Measurements from ENCODE around the gene USP5.
A peak's percentile ranks its signal among the peaks of the same experiment; 100 is the strongest.
"Not testable (repeated sequence)": the region's sequence is repeated elsewhere in the genome, so short reads cannot be mapped to it uniquely, and the experiment has no call there.

Gene USP5

DNA sequence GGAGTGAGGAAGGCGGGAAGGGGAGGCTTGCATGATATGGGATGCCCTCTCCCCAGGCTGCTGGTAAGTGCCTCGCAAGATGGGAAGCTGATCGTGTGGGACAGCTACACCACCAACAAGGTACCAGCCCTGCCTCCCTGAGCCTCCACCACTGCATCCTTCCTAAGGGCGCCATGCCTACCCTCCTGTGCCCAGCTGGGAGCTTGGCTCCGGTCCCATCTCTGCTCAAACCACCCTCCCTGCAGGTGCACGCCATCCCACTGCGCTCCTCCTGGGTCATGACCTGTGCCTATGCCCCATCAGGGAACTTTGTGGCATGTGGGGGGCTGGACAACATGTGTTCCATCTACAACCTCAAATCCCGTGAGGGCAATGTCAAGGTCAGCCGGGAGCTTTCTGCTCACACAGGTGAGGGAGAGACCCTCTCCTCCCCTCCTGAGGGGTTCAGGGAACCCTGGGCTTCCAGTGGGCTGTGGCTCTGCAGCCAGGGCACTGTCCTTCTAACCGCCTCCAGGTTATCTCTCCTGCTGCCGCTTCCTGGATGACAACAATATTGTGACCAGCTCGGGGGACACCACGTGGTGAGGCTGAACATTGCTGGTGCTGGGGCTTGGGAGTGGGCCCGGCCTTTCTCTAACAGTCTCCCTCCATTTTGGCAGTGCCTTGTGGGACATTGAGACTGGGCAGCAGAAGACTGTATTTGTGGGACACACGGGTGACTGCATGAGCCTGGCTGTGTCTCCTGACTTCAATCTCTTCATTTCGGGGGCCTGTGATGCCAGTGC, 8.6 kb upstream of the USP5 start:
- peak in 1 of 2 experiments; percentile 22 for DNase-seq

DNA sequence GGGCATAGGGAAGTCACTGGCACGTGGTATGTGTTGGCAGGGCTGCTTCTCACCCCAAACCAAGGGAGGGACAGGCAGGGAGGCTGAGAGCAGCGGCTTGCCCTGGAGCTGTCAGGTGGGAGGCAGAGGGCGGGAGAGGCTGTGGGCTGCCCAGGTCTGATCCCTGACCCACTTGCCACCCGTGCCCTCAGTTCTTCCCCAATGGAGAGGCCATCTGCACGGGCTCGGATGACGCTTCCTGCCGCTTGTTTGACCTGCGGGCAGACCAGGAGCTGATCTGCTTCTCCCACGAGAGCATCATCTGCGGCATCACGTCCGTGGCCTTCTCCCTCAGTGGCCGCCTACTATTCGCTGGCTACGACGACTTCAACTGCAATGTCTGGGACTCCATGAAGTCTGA, 6.6 kb upstream of the USP5 start:
- DNase-seq = no peak

DNA sequence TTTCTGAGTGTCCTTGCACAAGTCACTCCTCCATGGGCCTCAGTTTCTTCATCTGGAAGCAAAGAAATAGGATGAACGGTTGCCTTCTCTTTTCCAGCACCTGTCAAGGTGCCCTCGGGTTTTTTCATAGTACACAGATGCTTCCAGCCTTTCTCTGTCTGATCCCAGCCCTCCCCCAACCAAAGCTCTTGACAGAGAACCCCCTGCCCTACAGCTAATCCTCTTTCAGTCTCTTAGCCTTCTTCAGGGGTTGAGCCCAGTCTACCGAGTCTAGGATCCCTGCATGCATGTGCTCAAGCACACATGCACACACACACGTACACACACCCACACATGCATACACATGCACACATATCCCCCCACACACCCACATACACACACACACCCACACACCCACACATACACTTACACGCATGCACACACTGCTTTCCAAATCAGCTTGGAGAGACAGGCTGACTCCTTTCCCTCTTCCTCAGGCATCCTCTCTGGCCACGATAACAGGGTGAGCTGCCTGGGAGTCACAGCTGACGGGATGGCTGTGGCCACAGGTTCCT, 5.6 kb upstream of the USP5 start:
- no peak for DNase-seq

DNA sequence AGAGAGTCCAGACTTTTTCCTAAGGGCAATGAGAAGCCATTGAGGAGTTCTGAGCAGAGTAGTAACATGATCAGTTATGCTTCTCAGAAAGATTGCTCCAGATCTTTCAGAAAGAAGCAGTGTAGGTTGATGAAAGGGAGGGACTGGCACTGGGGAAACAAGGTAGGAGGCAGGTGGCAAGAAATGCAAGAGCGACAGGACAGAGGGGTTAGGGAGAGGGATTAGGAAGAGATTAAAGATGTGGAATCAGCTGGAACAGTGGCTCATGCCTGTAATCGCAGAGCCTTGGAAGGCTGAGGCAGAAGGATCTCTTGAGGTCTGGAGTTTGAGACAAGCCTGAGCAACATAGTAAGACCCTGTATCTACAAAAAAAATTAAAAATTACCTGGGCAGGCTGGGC, 4.3 kb upstream of the USP5 start:
- DNase-seq = no peak

DNA sequence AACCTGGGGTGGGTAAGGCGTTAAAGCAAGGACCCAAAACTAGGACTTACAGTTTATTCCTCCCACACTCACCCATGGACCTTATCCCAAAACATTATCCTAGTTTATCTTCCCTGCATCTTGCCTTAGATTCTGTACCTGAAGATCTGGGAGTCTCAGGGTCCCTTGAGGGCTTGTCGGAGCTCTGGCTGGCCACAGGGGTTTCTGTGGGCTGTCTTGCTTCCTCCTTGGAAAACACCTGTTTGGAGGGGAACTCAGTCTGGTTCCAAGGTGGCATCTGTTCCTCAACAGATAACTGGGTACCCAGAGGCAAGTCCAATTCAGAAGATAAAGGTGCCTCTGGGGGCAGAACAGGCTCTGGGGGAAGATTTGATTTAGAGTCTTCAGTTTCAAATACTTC, 2.5 kb upstream of the USP5 start:
- no peak for DNase-seq

DNA sequence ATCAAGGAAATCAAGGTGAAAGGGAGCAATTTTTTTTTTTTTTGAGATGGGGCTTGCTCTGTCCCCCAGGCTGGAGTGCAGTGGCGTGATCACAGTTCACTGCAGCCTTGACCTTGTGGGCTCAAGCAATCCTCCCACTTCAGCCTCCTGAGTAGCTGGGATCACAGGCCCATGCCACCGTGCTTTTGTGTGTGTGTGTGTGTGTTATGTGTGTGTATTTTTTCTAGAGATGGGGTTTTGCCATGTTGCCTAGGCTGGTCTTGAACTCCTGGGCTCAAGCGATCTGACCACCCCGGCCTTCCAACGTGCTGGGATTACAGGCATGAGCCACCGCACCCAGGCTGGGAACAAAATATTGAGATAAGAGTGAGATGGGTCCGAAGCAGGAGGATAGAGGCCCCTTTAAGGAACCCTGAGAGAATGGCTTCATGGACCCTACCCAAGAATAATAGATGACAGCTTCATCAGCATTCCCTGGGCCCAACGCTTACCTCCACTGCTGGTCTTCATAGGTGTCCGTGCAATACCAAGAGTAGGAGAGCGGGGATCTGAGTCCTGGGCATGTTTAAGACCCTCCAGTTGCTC, 1.9 kb upstream of the USP5 start:
- DNase-seq = no peak

DNA sequence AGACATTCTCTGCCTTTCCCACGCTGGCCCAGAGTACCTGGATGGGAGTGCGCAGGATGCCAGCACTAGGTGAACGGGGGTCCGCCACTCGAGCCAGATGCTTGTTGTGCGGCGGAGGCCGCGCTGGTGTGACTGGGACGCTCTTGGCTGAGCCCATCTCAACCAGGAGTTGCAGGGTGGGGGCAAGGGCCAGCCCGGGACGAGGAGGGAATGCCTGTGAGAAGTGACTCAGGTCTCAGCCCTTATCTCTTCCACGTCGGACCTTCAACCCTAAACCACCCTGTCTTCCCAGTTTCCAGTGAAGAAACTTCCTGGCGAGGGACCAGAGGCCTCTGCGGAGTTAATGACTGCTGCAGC, 1.2 kb upstream of the USP5 start:
- no peak for DNase-seq

DNA sequence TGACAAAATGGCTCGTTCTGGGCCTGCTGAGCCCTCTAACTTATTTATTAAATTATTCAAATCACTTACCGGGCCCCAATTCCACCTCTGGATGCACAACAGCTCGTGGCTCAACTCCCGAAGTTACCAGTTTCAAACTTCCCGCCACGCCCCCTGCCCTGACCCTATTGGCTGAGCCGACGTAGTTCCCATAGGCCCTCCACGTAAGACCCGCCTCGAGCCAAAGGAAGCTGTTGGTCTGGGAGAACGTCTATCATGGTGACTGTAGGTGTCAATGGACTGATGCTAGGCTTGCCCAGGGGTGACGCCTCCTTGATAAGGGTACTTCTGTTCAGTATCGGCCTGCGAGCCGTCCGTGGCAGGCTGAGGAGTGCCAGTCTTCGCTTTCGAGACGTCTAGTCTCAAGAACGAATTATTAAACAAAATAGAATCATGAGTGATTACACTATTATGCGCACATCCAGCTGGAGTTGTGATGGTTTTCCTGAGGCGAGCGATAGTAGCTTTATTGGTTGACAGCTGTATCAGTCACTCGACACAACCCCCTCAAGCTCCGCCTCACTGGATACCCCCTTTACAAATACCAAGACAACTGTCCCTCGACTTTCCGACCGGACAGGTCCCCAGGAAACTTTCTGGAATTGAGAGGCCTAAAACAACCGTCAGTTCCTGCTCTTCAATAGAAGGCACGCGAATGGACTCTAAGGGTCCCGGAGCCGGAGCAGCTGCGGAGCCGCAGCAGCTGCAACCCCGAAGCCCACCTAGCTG, 613 bp upstream of the USP5 start, which contains the start of gene CDCA3:
Gene CDCA3, minus strand, starts transcription at position 134 of the 768 bp plus-strand sequence. CDS start 334 bp downstream, outside the sequence.
- peak; percentile 99 to 100 for DNase-seq

DNA sequence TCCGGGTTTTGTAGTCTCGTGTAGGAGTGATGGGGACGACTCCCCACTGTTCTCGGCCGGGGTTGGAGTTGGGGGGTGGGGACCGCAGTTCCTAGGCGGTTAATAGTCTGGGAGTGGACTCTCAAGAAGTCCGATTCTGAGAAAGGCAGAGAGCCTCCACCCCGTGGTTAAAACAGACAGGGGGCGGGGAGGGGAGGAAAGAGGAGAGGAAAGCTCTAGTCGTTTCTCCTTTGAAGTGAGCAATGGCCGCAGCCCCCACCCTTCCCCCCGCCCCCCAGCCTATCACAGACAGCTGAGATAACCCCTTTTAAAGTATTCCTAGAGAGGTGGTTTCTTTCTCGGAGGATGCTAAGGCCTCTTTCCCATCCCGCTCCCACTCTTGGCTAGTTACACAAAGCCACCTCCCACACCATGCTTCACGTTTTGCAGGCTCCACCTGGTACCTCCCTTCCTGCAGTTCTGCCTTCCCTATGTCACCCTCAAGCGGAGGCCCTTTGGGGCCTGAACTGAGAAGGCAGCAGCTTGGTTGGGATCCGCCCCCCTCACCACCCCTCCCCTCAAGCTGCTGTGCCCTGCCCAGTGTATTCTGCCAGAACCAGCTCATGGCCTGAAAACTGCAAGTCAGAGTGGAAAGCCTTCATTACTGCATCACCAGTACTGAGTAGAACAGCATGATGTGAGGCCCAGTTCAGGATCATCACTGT, 853 bp downstream of the USP5 start:
- peak in 1 of 2 experiments; percentile 47 for DNase-seq

DNA sequence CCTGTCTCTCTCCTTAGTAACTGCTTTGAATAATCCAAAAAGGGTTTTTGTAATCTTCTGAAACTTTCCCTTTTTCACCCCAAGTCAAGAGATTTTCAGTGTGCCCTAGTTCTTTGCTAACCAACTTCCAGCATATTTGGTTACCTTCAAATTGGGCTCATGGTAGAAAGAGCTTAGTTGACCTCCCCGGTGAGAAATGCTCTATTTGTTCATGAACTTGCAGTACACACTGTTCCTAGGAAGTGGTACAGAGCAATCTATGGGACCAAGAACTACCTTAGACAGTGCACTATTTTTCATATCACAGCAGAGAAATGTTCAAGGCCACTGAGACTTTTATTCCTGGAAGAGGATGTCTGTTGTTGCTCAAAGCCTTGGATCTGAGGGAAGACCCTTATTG, 1.7 kb downstream of the USP5 start:
- DNase-seq = no peak

DNA sequence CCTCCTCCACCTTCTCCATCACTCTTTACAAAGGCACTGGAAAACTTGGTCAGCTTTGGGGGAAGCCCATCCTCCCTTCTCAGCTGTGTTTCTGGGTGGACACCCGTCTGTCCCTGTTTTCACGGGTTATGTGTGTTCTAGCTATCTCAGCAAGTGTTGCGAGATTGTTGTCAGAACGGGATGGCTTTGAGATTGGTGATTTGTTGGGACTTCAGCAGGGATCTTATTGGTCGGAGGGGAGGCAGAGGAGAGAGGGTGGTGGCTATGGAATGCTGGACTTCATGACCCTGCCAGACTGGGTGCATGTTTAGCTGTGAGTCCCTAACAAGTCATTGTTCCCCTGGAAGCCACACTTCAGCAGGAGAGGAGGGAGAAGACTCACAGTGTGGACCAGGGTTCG, 2.1 kb downstream of the USP5 start:
- no peak for DNase-seq

DNA sequence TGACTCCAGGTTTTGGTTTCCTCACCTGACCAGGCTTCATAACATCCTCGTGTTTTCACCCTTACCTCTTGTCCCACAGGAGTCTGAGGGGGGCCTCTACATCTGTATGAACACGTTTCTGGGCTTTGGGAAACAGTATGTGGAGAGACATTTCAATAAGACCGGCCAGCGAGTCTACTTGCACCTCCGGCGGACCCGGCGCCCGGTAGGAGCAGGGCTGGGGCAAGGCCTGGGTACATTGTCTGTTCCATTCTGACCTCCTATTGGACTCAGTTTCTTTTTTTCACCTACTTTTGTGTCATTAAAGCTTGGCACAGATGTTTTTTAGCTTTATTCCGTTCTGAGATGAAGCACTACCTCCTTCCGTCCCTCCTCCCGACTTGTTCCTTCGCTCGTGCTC, 3.4 kb downstream of the USP5 start:
- no peak for DNase-seq

DNA sequence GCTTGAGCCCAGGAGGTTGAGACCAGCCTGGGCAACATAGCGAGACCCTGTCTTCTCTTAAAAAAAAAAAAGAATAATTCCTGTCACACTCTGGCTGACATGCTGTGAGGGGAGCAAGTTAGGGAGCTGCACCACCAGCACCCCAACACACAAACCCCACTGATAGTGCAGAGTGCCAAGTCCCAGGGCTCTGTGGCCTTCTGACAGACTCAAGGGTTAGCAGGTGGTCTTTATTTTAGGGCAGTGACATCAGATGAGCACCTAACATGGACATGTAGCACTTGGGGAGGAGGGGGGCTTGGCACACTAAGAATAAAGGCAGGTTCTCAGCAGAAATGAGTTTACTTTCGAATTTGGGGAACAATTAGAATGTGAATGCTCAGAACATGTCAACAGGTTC, 6.8 kb downstream of the USP5 start:
- DNase-seq = no peak

DNA sequence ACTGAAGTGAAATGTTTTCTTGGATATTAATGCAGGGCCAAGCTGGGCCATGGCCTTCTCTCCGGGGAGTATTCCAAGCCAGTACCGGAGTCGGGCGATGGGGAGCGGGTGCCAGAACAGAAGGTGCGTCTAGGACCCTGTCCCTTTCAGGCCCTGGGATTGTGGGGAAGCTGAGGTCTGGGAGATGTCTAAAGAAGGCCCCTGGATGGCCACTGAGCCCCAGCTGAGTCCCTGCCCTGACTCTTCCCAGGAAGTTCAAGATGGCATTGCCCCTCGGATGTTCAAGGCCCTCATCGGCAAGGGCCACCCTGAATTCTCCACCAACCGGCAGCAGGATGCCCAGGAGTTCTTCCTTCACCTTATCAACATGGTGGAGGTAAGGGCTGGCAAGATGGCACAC, 8.2 kb downstream of the USP5 start:
- no peak for DNase-seq

DNA sequence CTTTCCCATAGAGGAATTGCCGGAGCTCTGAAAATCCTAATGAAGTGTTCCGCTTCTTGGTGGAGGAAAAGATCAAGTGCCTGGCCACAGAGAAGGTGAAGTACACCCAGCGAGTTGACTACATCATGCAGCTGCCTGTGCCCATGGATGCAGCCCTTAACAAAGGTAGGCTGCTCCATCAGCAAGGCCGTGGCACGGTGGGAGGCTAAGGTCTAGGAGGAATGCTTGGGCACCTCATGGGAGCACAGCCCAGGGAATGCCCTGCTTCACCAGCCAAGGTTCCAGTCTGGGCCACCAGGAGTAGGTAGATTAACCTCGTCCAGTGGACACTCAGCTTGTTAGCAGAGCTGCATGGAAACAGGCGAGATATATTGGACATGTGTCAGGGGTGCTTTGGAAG, 9.0 kb downstream of the USP5 start:
- no peak for DNase-seq

DNA sequence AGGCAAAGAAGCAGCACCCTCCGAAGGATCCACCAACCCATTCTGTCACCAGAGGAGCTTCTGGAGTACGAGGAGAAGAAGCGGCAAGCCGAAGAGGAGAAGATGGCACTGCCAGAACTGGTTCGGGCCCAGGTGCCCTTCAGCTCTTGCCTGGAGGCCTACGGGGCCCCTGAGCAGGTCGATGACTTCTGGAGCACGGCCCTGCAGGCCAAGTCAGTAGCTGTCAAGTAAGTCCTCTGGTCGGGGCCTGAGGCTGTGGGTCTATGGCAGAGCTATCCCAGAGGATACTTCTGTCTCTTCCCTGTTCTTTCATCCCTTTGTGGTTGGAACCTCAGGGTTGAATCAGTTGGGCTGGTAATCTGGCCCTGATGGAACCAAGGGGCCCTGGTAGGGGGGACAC, 9.4 kb downstream of the USP5 start:
- no peak for DNase-seq

DNA sequence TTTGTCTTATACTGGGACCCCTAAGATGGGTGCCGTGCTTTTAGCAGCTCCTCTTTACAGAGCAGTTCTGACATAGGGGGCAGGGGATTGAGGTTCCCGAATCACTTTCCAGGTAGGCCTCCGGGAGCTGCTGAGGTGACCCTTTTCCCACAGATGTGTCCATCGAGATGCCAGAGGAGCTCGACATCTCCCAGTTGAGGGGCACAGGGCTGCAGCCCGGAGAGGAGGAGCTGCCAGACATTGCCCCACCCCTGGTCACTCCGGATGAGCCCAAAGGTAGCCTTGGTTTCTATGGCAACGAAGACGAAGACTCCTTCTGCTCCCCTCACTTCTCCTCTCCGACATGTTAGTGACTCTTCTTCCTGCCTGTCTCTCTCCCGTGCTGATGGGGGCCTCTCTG, 11.1 kb downstream of the USP5 start:
- no peak for DNase-seq

DNA sequence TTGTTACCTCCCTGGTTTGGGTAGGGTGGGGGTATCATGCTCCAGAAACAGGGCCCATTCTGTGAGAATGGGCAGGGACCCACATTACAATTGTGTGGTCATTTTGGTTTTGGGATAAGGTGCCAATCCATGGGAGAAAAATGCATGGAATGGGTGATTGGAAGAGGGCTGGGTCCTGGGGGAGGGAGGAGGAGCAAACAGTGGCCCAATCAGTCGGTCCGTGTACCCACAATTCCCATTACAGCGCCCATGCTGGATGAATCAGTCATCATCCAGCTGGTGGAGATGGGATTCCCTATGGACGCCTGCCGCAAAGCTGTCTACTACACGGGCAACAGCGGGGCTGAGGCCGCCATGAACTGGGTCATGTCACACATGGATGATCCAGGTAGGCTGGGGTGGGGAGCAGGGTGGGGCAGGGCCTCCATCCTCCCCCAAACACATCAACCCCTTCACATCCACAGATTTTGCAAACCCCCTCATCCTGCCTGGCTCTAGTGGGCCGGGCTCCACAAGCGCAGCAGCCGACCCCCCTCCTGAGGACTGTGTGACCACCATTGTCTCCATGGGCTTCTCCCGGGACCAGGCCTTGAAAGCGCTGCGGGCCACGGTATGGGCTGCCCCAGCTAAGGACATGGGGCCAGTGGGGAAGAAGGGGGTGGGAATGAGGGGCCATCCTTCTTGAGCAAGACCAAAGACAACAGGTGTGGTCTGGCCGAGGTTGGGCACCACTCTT, 11.8 kb downstream of the USP5 start:
- no peak for DNase-seq

DNA sequence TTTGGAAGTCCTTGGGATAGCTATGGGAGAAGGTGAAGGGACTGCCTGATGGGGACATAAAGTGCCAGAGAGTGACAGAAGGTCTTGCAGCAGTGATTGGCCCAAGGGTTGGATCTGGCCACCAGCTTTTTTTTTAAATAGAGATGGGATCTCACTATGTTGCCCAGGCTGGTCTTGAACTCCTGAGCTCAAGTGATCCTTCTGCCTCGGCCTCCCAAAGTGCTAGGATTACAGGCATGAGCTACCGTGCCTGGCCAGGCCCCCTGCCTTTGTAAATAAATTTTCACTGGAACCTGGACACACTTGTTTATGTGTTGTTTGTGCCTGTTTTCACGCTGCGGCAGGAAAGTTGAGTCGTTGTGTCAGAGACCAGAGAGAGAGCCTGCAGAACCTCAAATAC, 13.4 kb downstream of the USP5 start:
- not testable (repeated sequence) for DNase-seq

DNA sequence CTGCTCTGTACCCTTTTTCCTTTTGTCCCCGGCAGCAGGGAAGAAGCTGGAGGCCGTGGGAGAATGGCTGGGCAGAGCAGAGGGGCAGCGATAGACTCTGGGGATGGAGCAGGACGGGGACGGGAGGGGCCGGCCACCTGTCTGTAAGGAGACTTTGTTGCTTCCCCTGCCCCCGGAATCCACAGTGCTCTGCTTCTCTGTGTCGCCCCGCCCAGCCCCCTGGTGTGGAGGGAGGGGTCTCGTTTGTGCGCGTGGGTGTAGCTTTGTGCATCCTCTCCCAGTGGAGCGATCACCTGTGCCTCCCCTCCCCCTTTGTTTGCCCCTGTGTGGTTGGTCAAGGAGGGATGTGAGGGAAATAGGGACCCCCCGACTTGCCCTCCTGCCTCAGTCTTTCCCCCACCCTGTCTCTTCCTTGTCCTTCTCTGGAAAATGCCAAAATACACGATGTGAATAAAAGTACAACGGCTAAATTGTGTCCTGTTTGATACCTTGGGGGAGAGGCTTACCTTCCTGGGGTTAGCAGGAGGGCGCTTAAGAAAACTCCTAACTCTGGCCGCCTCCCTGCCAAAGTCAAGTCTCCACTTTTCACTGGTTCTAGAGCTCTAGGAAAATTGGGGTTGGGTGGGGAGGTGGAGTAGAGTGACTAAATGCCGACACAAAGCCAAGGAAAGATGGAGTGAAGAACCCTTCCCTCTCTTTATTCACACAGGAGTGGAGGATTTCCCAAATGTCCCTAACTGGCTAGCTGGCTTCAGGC, 14.4 kb downstream of the USP5 start:
- no peak for DNase-seq

DNA sequence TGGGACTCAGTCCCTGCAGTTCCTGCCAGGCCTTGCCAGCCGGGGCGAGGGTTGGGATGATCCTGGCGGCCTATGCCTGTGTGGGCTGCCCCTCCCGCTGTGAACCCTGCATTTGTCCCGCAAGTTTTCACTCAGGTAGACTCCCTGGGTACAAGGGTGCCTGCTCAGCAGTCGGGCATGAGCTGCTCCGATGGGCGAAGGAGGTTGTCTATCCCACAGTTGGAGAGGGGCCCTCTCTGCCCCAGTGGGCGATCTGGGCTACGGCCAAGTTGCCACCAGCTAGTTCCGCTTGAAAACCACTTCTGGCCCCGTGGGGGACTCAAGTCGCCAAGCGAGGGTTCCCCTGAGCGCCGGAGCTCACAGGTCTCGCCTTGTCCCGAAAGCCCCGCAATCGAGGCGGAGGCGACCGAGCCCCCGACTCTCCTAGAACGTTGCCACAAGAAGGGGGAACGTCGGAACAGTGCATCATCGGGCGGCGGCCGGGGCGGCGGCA, 15.0 kb downstream of the USP5 start:
- DNase-seq = no peak
